ENCODE results near the gene PLEKHB2. TPM values are rescaled to one million over a fixed set of nuclear protein-coding genes. Genes with fewer than 3 reads are reported as not detected.

Gene PLEKHB2
- total RNA-seq, 1 experiment from 2014 or later = 55.9 TPM

DNA sequence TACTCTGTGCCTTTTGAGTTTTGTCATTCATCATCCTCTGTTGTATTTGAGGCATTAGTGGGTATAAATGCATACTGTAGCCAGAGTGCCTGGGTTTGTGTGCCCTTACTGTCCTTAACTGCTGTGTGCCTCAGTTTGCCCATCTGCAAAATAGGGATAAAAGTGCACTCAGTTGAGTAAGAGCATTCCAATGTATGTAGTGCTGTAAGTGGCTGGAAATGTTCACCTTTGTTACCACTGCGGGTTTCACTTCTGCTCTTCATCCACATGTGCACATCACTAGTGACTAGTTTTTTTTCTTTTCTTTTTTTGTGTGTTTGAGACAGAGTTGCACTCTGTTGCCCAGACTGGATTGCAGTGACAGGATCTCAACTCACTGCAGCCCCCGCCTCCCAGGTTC is 39.9 kb downstream of the PLEKHB2 start:
- Histone ChIP-seq H2BK20ac (ENCODE audit: low read depth, low read length, poor library complexity, severe bottlenecking) (no peak overlapping the region), H3K56ac (ENCODE audit: insufficient read length, low read depth, low read length) (no peak overlapping the region), H4K20me1 (ENCODE audit: control insufficient read depth, insufficient read depth, insufficient read length) (no peaks in the 10 kb centered on the region), H3K9ac (ENCODE audit: extremely low read depth, insufficient read length, low read length) (no peak overlapping the region), H3K4me2 (ENCODE audit: insufficient read depth, insufficient read length, low read length) (no peak overlapping the region), H3K18ac (ENCODE audit: insufficient read length, low read depth, low read length) (no peak overlapping the region), H2AK5ac (ENCODE audit: insufficient read length, low read length) (no peak overlapping the region), H3K4me1 (ENCODE audit: insufficient read depth, low read length) (no peaks in the 10 kb centered on the region), H2BK12ac (ENCODE audit: insufficient read length, low read depth, low read length) (no peak overlapping the region), H2BK15ac (ENCODE audit: low read depth, low read length) (no peak overlapping the region), H3K9me3 (ENCODE audit: control insufficient read depth, low read depth, low read length) (no peaks in the 10 kb centered on the region), H4K91ac (ENCODE audit: insufficient read length, low read depth, low read length) (no peak overlapping the region), H3K23ac (ENCODE audit: insufficient read length, low read depth, low read length) (no peak overlapping the region), H3T11ph (ENCODE audit: low read length) (no peak overlapping the region), H3K23me2 (ENCODE audit: insufficient read length, low read depth, low read length, poor library complexity, severe bottlenecking) (no peaks in the 10 kb centered on the region), H2BK120ac (ENCODE audit: low read depth, low read length, poor library complexity, severe bottlenecking) (no peak overlapping the region), H3K14ac (ENCODE audit: insufficient read depth, low read length) (no peak overlapping the region), H3K4ac (ENCODE audit: low read depth, low read length) (no peak overlapping the region), H2AFZ (ENCODE audit: low read length) (no peak overlapping the region), H3K79me2 (ENCODE audit: insufficient read depth, low read length) (no peaks in the 10 kb centered on the region), H2BK5ac (ENCODE audit: insufficient read length, low read length) (no peak overlapping the region), H3K79me1 (ENCODE audit: insufficient read depth, low read depth, low read length, poor library complexity, severe bottlenecking) (no peaks in the 10 kb centered on the region), H4K5ac (ENCODE audit: insufficient read length, low read depth, low read length) (no peak overlapping the region), H3K27me3 (ENCODE audit: insufficient read depth, low read length) (no peaks in the 10 kb centered on the region), H4K8ac (replicated peaks; ENCODE audit: insufficient read length, low read depth, low read length) (no peak overlapping the region), H3K27ac (ENCODE audit: insufficient read length, low read depth, low read length) (no peak overlapping the region)
- H3K27me3 Mint-ChIP-seq (ENCODE audit: low read depth) = no peaks in the 10 kb centered on the region
- no peaks in the 10 kb centered on the region for H3K9me3 Mint-ChIP-seq
- TF ChIP-seq, protein P1, sequence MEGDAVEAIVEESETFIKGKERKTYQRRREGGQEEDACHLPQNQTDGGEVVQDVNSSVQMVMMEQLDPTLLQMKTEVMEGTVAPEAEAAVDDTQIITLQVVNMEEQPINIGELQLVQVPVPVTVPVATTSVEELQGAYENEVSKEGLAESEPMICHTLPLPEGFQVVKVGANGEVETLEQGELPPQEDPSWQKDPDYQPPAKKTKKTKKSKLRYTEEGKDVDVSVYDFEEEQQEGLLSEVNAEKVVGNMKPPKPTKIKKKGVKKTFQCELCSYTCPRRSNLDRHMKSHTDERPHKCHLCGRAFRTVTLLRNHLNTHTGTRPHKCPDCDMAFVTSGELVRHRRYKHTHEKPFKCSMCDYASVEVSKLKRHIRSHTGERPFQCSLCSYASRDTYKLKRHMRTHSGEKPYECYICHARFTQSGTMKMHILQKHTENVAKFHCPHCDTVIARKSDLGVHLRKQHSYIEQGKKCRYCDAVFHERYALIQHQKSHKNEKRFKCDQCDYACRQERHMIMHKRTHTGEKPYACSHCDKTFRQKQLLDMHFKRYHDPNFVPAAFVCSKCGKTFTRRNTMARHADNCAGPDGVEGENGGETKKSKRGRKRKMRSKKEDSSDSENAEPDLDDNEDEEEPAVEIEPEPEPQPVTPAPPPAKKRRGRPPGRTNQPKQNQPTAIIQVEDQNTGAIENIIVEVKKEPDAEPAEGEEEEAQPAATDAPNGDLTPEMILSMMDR (conservative IDR thresholded peaks at IDR 0.05) = no peak
- no CpG with 5 or more reads among the region's 2 CpGs for WGBS (ENCODE audit: extremely low coverage, insufficient read length, low lambda C conversion rate)
- H3K4me1 Mint-ChIP-seq = no peaks in the 10 kb centered on the region
- no peak overlapping the region; a peak in 1 of 7 replicates for H3K27ac Mint-ChIP-seq
- no peak overlapping the region for H3K4me3 Mint-ChIP-seq
- peaks cover 15 to 74% (median 49%) of the 10 kb centered on the region in 3 experiments; a peak in 6 of 7 replicates for H3K36me3 Mint-ChIP-seq (ENCODE audit: insufficient read depth in 1 of 3, low read depth in 3 of 3)
- DNase-seq = no peak
